ENCODE data around the gene MDFI. TPM values are rescaled to one million over a fixed set of nuclear protein-coding genes. Genes with fewer than 3 reads are reported as not detected.
"Not testable (repeated sequence)": the region's sequence is repeated elsewhere in the genome, so short reads cannot be mapped to it uniquely, and the experiment has no call there.

MDFI gene
- total RNA-seq, 1 donor from 2014 or later: not detected

DNA sequence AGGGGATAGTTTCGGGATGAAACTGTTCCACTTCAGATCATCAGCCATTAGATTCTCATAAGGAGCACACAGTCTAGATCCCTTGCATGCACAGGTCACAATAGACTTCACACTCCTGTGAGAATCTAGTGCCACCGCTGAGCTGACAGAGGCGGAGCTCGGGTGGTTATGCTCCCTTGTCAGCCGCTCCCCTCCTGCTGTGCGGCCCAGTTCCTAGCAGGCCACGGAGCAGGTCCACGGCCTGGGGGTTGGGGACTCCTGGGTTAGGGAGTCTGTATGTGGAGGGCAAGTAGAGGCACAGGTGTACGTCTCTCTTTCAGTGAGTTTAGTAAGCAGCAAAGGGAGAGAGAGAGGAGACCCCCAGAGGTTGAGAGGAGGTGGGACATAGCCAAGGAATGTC, 30.5 kb upstream of the MDFI start:
- H3K9me3 Mint-ChIP-seq: peaks cover 4% of the 10 kb centered on the region
- H3K4me1 Mint-ChIP-seq: peaks cover 7% of the 10 kb centered on the region
- ATAC-seq (ENCODE audit: low read depth) (no peak), DNase-seq (no peak)
- CTCF ChIA-PET: no interaction called here
- H3K36me3 Mint-ChIP-seq (ENCODE audit: low read depth): no peaks in the 10 kb centered on the region
- no peak overlapping the region for H3K4me3 Mint-ChIP-seq
- intact Hi-C loops (cut with micrococcal nuclease): no loop called here
- H3K27me3 Mint-ChIP-seq: peaks cover 7% of the 10 kb centered on the region
- POLR2A ChIA-PET: no interaction called here
- H3K27ac Mint-ChIP-seq: no peak overlapping the region
- TF ChIP-seq, protein P1, sequence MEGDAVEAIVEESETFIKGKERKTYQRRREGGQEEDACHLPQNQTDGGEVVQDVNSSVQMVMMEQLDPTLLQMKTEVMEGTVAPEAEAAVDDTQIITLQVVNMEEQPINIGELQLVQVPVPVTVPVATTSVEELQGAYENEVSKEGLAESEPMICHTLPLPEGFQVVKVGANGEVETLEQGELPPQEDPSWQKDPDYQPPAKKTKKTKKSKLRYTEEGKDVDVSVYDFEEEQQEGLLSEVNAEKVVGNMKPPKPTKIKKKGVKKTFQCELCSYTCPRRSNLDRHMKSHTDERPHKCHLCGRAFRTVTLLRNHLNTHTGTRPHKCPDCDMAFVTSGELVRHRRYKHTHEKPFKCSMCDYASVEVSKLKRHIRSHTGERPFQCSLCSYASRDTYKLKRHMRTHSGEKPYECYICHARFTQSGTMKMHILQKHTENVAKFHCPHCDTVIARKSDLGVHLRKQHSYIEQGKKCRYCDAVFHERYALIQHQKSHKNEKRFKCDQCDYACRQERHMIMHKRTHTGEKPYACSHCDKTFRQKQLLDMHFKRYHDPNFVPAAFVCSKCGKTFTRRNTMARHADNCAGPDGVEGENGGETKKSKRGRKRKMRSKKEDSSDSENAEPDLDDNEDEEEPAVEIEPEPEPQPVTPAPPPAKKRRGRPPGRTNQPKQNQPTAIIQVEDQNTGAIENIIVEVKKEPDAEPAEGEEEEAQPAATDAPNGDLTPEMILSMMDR (IDR thresholded peaks at IDR 0.05): no peak

DNA sequence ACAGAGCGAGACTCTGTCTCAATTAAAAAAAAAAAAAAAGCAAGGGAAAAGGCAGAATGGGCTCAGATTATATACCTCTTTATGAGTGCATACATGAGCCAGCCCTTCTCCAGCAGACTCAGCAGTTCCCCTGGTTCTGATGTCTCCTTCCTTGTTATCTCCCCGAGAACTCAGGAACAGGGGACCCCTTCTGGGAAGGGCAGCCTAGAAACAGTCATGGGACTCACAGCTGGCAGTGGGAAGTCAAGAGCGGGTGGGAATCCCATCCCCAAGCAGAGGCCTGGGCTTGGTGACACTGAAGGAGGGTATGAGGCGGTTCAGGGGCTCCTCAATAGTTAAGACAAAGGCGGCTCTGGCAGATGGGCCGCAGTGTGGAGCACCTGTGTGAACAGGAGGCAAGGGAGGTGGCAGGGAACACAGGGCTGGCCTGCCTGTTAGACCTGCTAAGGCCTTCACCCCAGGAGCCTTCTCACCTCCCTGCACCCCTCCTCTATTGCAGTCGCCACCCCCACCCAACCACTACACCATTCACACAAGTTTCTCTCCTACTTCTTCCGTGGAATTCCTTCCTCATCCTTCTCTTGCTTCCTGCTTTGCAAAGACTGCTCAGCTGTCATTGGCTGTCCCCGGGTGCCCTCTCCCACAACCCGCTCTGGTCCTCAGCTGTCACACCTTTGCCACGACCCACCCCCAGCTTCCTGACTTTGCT, 29.7 kb upstream of the MDFI start:
- DNase-seq: no peak
- intact Hi-C loops (cut with micrococcal nuclease): no loop called here
- TF ChIP-seq, protein P1 (IDR thresholded peaks at IDR 0.05): no peak
- Mint-ChIP-seq H3K27ac (no peak overlapping the region), H3K4me1 (peaks cover under 1% of the 10 kb centered on the region), H3K4me3 (no peak overlapping the region), H3K36me3 (ENCODE audit: low read depth) (no peaks in the 10 kb centered on the region), H3K9me3 (peaks cover 4% of the 10 kb centered on the region), H3K27me3 (peaks cover 7% of the 10 kb centered on the region)
- POLR2A ChIA-PET: no interaction called here
- CTCF ChIA-PET: no interaction called here
- ATAC-seq (ENCODE audit: low read depth): no peak

DNA sequence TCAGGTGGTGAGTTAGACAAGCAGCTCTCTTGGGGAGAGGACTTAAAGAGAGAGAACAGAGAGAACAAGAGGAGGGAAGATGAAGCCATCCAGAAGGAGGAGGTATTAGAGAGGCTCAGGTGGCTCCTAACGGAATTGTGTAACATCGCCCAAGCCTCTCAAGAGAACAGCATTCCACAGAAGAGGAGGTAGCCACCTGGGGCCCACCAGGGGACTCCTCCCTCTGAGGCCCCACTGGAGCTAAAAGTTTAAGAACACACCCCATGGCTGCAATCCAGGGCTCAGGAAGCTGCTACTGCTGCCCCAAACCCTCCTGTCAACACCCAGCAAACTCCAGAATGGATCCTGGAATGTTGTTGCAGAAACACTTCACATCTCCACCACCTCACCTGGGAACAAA, 23.6 kb upstream of the MDFI start:
- Mint-ChIP-seq H3K36me3 (ENCODE audit: low read depth) (no peaks in the 10 kb centered on the region), H3K9me3 (peaks cover 4% of the 10 kb centered on the region), H3K4me3 (no peak overlapping the region), H3K27me3 (peaks cover 13% of the 10 kb centered on the region), H3K4me1 (no peaks in the 10 kb centered on the region), H3K27ac (no peak overlapping the region)
- TF ChIP-seq, protein P1 (IDR thresholded peaks at IDR 0.05): no peak
- POLR2A ChIA-PET: no interaction called here
- ATAC-seq (ENCODE audit: low read depth): no peak
- CTCF ChIA-PET: no interaction called here
- intact Hi-C loops (cut with micrococcal nuclease): no loop called here
- no peak for DNase-seq

DNA sequence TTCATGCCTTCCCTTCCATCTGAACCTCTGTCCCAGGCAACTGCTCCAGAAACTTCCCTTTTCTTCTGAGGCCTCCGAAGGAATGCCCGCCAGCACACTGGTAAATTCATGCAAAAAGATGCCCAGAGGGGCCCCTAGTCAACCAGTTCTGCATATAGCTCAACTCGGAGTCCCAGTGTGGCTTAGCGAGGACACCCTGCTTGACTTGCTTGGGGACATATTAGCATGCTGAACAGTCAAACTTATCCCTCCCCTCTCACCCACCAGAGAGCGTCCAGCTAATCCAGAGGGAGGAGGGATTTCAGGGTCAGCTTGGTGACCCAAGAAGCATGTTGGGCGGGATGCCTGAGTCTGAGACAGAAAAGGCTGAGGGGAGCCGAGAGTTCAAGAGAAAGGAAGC, 23.0 kb upstream of the MDFI start:
- Mint-ChIP-seq H3K36me3 (ENCODE audit: low read depth) (no peaks in the 10 kb centered on the region), H3K27me3 (peaks cover 13% of the 10 kb centered on the region), H3K9me3 (peaks cover 4% of the 10 kb centered on the region), H3K27ac (no peak overlapping the region), H3K4me1 (no peaks in the 10 kb centered on the region), H3K4me3 (no peak overlapping the region)
- no peak for DNase-seq
- TF ChIP-seq, protein P1 (IDR thresholded peaks at IDR 0.05): no peak
- CTCF ChIA-PET: no interaction called here
- no peak for ATAC-seq (ENCODE audit: low read depth)
- intact Hi-C loops (cut with micrococcal nuclease): no loop called here
- POLR2A ChIA-PET: no interaction called here

DNA sequence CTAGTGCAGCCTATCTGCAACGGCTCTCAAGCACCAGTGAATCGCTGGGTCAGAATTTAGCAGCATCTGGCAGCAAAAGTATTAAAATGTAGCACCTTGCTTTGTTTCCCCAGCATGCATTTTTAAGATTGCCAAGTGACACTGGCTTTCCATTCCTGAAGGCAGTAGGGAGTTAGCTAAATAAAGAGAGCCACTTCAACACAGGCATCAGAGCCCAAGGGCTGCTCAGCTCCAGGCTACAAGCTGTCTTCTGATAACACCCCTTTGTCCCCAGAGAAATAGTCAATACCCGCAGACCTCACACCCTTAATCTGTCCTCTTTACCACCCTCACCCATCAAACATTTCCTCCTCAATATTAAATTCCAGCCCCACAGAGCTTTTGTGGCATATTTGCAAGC, 19.7 kb upstream of the MDFI start:
- Mint-ChIP-seq H3K4me1 (no peaks in the 10 kb centered on the region), H3K9me3 (peaks cover 6% of the 10 kb centered on the region), H3K4me3 (no peak overlapping the region), H3K27ac (no peak overlapping the region), H3K27me3 (peaks cover 8% of the 10 kb centered on the region), H3K36me3 (ENCODE audit: low read depth) (no peaks in the 10 kb centered on the region)
- CTCF ChIA-PET: no interaction called here
- intact Hi-C loops (cut with micrococcal nuclease): no loop called here
- TF ChIP-seq, protein P1 (IDR thresholded peaks at IDR 0.05): no peak
- POLR2A ChIA-PET: no interaction called here
- no peak for ATAC-seq (ENCODE audit: low read depth)
- DNase-seq: no peak

DNA sequence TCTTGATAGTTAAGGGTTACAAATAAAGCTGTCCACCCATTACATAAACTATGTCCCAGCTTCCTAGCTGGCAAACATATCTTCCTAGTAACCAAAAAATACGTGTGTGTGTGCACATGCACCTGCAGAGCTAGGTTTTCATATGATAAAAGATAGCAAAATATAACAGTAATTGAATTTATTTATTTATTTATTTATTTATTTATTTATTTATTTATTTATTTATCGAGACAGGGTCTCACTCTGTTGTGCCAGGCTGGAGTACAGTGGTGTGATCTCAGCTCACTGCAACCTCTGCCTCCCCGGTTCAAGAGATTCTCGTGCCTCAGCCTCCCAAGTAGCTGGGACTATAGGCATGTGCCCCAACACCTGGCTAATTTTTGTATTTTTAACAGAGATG, 19.1 kb upstream of the MDFI start:
- POLR2A ChIA-PET; H3K9me3 Mint-ChIP-seq; H3K36me3 Mint-ChIP-seq (ENCODE audit: low read depth); H3K27me3 Mint-ChIP-seq; CTCF ChIA-PET; H3K27ac Mint-ChIP-seq; H3K4me3 Mint-ChIP-seq; DNase-seq; intact Hi-C loops (cut with micrococcal nuclease); ATAC-seq (ENCODE audit: low read depth); H3K4me1 Mint-ChIP-seq: not testable (repeated sequence)

All from activated B cell treated with CpG ODN at 0.5 μM for 24 hours (primary cell).